Measurements from ENCODE around the gene SNORC.

DNA sequence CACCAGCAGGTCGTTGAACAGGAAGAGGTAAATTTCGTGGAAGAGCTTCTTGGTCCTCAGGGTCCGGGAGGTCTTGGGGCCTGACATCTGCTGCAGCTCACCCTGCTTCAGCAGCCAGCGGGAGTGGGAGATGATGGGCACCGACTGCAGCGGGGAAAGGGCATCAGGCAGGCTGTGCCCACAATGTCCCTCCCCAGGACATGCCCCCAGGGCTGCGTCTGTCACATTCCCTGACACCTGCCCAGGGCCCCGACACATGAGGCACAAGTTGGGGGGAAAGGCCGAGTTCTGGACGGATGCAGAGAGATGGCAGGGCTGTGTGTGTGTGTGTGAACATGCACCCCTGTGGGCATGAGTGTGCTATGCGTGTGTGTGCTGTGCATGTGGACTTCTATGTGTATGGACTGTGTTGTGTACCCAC lies 13.9 kb downstream of the SNORC start:
- TF ChIP-seq, protein P1, sequence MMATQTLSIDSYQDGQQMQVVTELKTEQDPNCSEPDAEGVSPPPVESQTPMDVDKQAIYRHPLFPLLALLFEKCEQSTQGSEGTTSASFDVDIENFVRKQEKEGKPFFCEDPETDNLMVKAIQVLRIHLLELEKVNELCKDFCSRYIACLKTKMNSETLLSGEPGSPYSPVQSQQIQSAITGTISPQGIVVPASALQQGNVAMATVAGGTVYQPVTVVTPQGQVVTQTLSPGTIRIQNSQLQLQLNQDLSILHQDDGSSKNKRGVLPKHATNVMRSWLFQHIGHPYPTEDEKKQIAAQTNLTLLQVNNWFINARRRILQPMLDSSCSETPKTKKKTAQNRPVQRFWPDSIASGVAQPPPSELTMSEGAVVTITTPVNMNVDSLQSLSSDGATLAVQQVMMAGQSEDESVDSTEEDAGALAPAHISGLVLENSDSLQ (IDR thresholded peaks at IDR 0.05) = no peak
- TF ChIP-seq KAT2A (conservative IDR thresholded peaks at IDR 0.05; ENCODE audit: control insufficient read depth, low read depth, low read length) = no peak
- TF ChIP-seq HCFC1 (IDR thresholded peaks at IDR 0.05; ENCODE audit: low read length) = no peak
- no peak for TF ChIP-seq POLR2A (IDR thresholded peaks at IDR 0.05; ENCODE audit: low read depth, low read length)

All from GM12878 (cell line).